ENCODE measurements around the gene TRIM56.
A peak's percentile ranks its signal among the peaks of the same experiment; 100 is the strongest.
"Not testable (repeated sequence)": the region's sequence is repeated elsewhere in the genome, so short reads cannot be mapped to it uniquely, and the experiment has no call there.

The TRIM56 gene

DNA sequence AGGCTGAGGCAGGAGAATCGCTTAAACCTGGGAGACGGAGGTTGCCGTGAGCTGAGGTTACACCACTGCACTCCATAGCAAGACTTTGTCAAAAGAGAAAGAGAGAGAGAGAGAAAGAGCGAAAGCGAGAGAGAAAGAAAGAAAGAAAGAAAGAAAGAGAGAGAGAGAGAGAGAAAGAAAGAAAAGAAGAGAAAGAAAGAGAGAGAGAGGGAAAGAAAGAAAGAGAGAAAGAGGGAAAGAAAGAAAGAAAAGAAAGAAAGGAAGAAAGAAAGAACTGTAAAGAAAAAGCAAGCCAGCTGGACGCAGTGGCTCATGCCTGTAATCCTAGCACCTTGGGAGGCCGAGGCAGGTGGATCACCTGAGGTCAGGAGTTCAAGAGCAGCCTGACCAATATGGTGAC is 27.9 kb downstream of the TRIM56 start:
- not testable (repeated sequence) for DNase-seq (ENCODE audit: low spot score)

DNA sequence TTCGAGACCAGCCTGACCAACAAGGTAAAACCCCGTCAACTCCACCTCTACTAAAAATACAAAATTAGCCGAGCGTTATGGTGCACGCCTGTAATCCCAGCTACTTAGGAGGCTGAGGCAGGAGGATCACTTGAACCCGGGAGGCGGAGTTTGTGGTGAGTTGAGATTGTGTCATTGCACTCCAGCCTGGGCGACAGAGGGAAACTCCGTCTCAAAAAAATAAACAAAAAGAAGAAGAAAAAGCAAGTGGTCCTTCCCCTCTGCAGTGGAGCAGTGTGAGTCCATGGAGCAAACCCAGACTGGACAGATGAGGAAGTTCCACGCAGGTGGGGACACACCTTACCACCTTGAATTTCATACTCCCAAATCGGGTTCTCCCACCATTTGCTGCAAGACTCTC is 28.6 kb downstream of the TRIM56 start:
- DNase-seq (ENCODE audit: low spot score), result no peak

DNA sequence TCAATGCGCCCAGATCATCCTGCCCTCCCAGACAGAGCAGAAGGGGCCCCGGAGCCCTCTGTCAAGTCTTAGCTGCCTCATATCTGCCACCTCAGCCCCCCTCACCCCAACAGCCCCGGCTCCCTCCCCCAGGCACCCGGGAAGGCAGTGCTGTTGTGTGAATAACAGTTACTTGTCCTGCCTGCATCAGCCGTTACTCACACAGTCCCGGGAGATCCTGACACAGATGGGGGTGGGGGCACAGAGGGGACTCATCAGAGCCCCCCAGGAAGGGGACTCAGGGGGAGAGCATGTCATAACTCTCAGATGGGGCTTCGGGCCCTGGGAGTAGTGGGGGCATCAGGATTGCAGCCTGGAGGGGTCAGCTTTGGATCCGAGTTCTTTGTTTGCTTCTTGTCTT is 29.2 kb downstream of the TRIM56 start:
- no peak for DNase-seq (ENCODE audit: low spot score)

GRCh38 chr7:101115215-101115614 is 29.9 kb downstream of the TRIM56 start:
- no peak for DNase-seq (ENCODE audit: low spot score)

- no peak for DNase-seq (ENCODE audit: low spot score)
Observed at GRCh38 chr7:101116898-101117297, 31.6 kb downstream of the TRIM56 start.

DNA sequence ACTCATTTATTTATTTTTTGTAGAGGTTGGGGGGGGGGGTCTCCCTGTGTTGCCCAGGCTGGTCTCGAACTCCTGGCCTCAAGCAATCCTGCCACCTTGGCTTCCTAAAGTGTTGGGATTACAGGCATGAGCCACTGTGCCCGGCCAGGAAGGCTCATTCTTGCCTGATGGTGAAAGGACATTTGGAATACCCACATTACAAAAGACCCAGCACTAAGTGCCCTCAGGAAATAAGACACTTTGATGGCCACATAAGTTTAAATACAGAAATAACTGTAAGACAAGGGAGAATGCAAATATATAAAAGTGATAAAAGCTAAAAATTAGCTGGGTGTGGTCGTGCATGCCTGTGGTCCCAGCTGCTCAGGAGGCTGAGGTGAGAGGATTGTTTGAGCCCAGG is 33.6 kb downstream of the TRIM56 start:
- no peak for DNase-seq (ENCODE audit: low spot score)

- no peak for DNase-seq (ENCODE audit: low spot score)
Observed at GRCh38 chr7:101119876-101120275, 34.6 kb downstream of the TRIM56 start.

DNA sequence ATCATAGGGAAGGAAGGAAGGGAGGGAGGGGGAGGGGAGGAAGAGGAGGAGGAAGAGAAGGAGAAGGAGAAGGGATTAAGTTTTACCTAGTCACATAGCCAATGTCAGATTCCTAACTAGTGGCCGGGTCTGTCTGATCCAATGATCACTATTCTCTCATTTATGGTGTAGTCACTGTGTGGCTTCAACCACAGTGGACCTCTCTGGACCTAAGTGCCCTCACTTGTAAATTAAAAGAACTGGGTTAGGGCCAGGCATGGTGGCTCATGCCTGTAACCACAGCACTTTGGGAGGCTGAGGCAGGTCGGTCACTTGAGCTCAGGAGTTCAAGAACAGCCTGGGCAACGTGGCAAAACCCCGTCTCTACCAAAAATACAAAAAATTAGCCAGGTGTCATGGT is 35.0 kb downstream of the TRIM56 start:
- DNase-seq (ENCODE audit: low spot score), result no peak

DNA sequence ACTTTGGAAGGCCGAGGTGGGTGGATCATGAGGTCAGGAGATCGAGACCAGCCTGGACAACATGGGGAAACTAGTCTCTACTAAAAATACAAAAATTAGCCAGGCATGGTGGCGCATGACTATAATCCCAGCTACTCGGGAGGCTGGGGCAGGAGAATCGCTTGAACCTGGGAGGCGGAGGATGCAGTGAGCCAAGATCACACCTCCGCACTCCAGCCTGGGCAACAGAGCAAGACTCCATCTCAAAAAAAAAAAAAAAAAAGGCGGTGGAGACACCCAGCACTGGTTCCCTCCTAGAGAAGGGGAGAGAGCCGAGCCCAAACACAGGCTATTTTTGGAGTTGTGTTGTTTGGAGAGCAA is 36.3 kb downstream of the TRIM56 start:
- not testable (repeated sequence) for DNase-seq (ENCODE audit: low spot score)

DNA sequence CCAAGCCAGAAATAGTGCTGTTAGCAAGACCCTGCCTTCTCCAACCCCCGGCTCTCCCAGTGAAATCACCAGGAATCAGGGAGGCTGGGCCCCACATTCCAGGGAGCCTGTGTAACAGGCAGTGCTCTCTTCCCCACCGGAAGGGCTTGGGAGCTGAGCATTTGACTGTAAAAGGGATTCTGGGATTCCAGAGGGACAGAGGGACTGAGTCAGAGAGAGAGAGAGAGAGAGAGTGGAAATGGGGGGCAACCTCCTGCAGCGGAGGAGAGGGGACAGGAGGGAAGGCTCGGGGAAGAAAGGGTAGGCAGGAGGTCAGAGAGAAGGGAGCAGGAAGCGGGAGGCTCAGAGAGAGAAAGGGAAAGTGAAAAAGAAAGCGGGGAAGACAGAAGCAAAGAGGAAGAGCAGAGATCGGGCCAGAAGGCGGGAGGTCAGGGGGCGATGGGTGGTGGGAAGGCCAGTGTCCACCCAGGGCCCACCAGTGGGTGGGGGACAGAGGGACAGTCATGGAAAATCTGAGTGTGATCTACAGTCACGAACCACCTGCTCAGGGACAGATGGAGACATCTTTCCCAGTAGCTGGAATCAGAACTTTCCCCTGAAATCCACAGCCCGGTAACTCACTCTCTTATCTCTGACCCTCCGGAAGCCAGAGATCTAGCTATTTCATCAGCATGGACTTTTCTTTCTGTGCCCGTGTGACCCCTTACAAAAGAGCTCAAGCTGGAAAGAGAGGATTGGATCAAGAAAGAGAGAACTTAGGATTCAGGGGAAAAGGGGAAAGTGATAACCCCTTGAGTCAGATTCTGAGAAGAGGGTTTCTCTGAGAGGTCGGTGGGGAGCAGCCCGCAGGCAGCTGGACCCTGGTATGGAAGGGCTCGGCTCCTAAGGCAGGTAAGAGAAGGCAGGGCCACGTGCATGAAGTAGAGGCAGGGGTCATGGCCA is 37.0 kb downstream of the TRIM56 start:
- DNase-seq (ENCODE audit: low spot score), result peak; percentile 84

DNA sequence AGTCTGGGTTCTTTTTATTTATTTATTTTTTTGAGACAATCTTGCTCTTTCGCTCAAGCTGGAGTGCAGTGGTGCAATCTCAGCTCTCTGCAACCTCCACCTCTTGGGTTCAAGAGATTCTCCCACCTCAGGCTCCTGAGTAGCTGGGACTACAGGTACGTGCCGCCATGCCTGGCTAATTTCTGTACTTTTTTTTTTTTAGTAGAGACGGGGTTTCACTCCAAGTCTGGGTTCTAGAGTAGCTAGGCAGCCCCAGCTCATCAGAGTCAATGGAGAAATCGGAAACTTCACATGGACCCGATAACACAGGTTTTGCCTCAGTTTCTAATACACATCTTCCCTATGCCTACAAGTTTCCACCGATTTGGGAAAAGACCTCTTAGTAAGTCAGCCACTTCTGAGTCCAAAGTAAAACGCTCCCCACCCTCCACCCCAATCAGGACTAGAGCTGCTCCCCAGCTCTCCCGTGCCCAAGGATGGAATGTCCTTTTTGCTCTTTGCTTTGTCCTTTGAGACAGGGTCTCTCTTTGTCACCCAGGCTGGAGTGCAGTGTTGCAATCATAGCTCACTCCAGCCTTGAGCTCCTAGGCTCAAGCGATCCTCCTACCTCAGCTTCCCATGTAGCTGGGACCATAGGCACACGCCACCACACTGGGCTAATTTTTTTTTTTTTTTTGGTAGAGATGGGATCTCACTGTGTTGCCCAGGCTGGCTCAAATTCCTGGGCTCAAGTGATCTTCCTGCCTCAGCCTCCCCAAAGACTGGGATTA is 37.8 kb downstream of the TRIM56 start:
- no peak for DNase-seq (ENCODE audit: low spot score)

DNA sequence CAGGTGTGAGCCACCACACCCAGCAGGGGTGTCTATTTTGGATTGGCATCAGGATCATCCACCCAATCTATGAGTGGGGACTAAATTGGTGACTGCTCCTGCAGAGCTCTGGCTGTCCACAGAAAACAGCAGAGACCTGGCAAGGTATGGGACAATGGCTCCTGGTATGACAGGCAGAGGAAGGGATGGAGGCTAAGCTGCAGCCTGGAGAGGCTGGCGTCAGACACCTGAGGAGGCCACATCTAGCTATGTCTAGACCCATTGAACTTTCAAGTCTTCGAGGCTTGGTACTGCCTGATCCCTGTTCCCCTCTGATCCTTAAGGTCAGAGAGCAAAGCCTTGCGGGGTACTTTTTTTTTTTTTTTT is 38.4 kb downstream of the TRIM56 start:
- DNase-seq (ENCODE audit: low spot score), result no peak

GRCh38 chr7:101124376-101125056 is 39.2 kb downstream of the TRIM56 start:
- peak; percentile 56 for DNase-seq (ENCODE audit: low spot score)

DNA sequence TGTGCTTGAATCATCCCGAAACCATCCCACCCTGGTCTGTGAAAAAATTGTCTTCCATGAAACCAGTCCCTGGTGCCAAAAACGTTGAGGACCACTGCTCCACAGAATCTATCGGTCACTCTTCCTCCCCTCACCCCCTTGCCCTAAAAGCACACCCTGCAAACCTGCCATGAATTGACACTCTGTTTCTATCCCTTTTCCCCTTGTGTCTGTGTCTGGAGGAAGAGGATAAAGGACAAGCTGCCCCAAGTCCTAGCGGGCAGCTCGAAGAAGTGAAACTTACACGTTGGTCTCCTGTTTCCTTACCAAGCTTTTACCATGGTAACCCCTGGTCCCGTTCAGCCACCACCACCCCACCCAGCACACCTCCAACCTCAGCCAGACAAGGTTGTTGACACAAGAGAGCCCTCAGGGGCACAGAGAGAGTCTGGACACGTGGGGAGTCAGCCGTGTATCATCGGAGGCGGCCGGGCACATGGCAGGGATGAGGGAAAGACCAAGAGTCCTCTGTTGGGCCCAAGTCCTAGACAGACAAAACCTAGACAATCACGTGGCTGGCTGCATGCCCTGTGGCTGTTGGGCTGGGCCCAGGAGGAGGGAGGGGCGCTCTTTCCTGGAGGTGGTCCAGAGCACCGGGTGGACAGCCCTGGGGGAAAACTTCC is 40.8 kb downstream of the TRIM56 start:
- DNase-seq (ENCODE audit: low spot score), result peak; percentile 37

DNA sequence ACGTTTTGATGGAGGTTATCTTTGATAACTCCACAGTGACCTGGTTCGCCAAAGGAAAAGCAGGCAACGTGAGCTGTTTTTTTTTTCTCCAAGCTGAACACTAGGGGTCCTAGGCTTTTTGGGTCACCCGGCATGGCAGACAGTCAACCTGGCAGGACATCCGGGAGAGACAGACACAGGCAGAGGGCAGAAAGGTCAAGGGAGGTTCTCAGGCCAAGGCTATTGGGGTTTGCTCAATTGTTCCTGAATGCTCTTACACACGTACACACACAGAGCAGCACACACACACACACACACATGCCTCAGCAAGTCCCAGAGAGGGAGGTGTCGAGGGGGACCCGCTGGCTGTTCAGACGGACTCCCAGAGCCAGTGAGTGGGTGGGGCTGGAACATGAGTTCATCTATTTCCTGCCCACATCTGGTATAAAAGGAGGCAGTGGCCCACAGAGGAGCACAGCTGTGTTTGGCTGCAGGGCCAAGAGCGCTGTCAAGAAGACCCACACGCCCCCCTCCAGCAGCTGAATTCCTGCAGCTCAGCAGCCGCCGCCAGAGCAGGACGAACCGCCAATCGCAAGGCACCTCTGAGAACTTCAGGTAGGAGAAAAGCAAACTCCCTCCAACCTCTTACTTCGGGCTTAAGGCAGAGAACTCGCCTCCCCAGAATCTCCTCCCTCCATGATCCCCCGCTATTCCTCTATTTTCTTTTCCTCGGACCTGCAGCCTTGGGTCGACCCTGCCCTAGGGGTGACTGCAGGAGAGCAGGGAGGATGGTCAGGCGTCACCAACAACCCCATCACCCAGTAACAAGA is 41.6 kb downstream of the TRIM56 start, which contains the start of gene SERPINE1:
Gene SERPINE1 (plus strand): TSS at position 454 of the 809 bp plus-strand sequence. CDS start 1,290 bp downstream, outside the sequence.
- DNase-seq (ENCODE audit: low spot score), result peak; percentile 91

- DNase-seq (ENCODE audit: low spot score), result no peak
Observed at GRCh38 chr7:101127460-101128039, 42.3 kb downstream of the TRIM56 start.

DNA sequence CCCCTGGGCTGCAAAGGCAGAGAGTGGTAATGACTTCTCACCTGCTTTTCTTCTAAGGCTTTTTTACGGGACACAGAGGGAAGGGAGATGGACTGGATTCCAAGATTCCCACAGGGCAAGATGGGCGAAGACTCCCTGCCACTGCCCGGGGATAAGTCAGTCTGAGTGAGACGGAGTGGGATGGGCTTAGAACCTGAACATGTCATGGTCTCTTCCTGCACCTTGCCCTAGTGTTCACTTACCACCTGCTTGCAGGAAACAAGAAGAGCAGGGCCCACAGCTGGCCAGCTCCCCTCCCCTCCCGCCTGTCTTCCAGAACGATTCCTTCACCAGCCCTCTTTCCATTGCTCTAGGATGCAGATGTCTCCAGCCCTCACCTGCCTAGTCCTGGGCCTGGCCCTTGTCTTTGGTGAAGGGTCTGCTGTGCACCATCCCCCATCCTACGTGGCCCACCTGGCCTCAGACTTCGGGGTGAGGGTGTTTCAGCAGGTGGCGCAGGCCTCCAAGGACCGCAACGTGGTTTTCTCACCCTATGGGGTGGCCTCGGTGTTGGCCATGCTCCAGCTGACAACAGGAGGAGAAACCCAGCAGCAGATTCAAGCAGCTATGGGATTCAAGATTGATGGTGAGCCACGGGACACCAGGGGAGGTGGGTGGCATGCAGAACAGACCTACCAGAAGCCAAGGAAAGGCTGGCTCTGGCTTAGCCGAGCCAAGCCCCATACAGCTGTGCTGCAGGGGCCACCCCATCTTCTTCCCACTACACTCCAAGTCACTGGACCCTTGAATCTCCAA is 43.0 kb downstream of the TRIM56 start:
- no peak for DNase-seq (ENCODE audit: low spot score)

- no peak for DNase-seq (ENCODE audit: low spot score)
Observed at GRCh38 chr7:101129603-101130117, 44.4 kb downstream of the TRIM56 start.

Measured in AG08396 (cell line).